ENCODE data around the gene KRTAP1-4. TPM values are rescaled to one million over a fixed set of nuclear protein-coding genes. Genes with fewer than 3 reads are reported as not detected.
"Not testable (repeated sequence)": the region's sequence is repeated elsewhere in the genome, so short reads cannot be mapped to it uniquely, and the experiment has no call there.

Gene KRTAP1-4
- total RNA-seq, 5 donors from 2014 or later (not counting 1 experiment from before 2014, with no cell fraction given): not detected

- Mint-ChIP-seq H3K4me3 (no peak overlapping the region), H3K27ac (no peak overlapping the region), H3K27me3 (peaks cover 11 to 50% of the 10 kb centered on the region in 2 donors), H3K4me1 (no peaks in the 10 kb centered on the region), H3K9me3 (peaks cover 0 to 2% (median 0%) of the 10 kb centered on the region in 3 donors), H3K36me3 (no peaks in the 10 kb centered on the region)
- peaks cover 5 to 6% of the 10 kb centered on the region in 2 experiments for H3K27me3 ChIP-seq (replicated peaks in 1 of 2; ENCODE audit: control insufficient read depth in 2 of 2, extremely low read depth in 1 of 2, insufficient read depth in 2 of 2, low read length in 1 of 2)
- ChIA-PET POLR2A (no interaction called here), CTCF (interaction anchor here in 1 of 2 donors (0.6 kb wide), 1 partner anchor 141 kb away, joined by 4 read pairs; no protein-coding TSS in a partner anchor)
- DNase-seq (no peak), ATAC-seq (replicated peaks in 1 of 4) (no peak)
- no peak overlapping the region for H3K27ac ChIP-seq (ENCODE audit: low read length)
- H3K36me3 ChIP-seq (ENCODE audit: control insufficient read depth in 2 of 2, extremely low read depth in 1 of 2, insufficient read depth in 1 of 2, low read length in 1 of 2): no peaks in the 10 kb centered on the region
- no peaks in the 10 kb centered on the region for H3K9me3 ChIP-seq
- H3K4me1 ChIP-seq (ENCODE audit: control insufficient read depth in 1 of 2, extremely low read depth in 1 of 2, insufficient read depth in 2 of 2, low read length in 2 of 2): no peaks in the 10 kb centered on the region
- no peak overlapping the region for H3K4me3 ChIP-seq (ENCODE audit: control insufficient read depth in 1 of 2, extremely low read depth in 1 of 2, low read length in 1 of 2)
Measured at GRCh38 chr17:41052566-41052965, 22.6 kb upstream of the KRTAP1-4 start.

- ATAC-seq (replicated peaks in 1 of 4): no peak
- Histone ChIP-seq H3K27ac (ENCODE audit: low read length) (no peak overlapping the region), H3K4me3 (ENCODE audit: control insufficient read depth in 1 of 2, extremely low read depth in 1 of 2, low read length in 1 of 2) (no peak overlapping the region), H3K4me1 (ENCODE audit: control insufficient read depth in 1 of 2, extremely low read depth in 1 of 2, insufficient read depth in 2 of 2, low read length in 2 of 2) (no peaks in the 10 kb centered on the region), H3K9me3 (no peaks in the 10 kb centered on the region), H3K36me3 (ENCODE audit: control insufficient read depth in 2 of 2, extremely low read depth in 1 of 2, insufficient read depth in 1 of 2, low read length in 1 of 2) (no peaks in the 10 kb centered on the region), H3K27me3 (replicated peaks in 1 of 2; ENCODE audit: control insufficient read depth in 2 of 2, extremely low read depth in 1 of 2, insufficient read depth in 2 of 2, low read length in 1 of 2) (peaks cover 2 to 8% of the 10 kb centered on the region in 2 experiments)
- Mint-ChIP-seq H3K9me3 (no peaks in the 10 kb centered on the region), H3K36me3 (no peaks in the 10 kb centered on the region), H3K4me3 (no peak overlapping the region), H3K27ac (no peak overlapping the region), H3K27me3 (peaks cover 17 to 44% of the 10 kb centered on the region in 2 donors), H3K4me1 (peaks cover 0 to 1% (median 0%) of the 10 kb centered on the region in 3 donors)
- POLR2A ChIA-PET: no interaction called here
- no peak for DNase-seq
- CTCF ChIA-PET: no interaction called here
- WGBS (ENCODE audit: insufficient coverage): 31% methylated on average over 2 of the region's 2 CpGs
Measured at GRCh38 chr17:41049110-41049509, 19.1 kb upstream of the KRTAP1-4 start.

- peaks cover 0 to 4% (median 2%) of the 10 kb centered on the region in 3 donors for H3K9me3 Mint-ChIP-seq
- H3K27me3 ChIP-seq (replicated peaks in 1 of 2; ENCODE audit: control insufficient read depth in 2 of 2, extremely low read depth in 1 of 2, insufficient read depth in 2 of 2, low read length in 1 of 2): peaks cover 2 to 8% of the 10 kb centered on the region in 2 experiments
- ChIA-PET CTCF (no interaction called here), POLR2A (no interaction called here)
- H3K36me3 Mint-ChIP-seq: no peaks in the 10 kb centered on the region
- WGBS (ENCODE audit: insufficient coverage): 89% methylated on average over 5 of the region's 7 CpGs
- peaks cover 17 to 44% of the 10 kb centered on the region in 2 donors for H3K27me3 Mint-ChIP-seq
- H3K27ac Mint-ChIP-seq: no peak overlapping the region
- H3K9me3 ChIP-seq: no peaks in the 10 kb centered on the region
- H3K27ac ChIP-seq (ENCODE audit: low read length): no peak overlapping the region
- DNase-seq (no peak), ATAC-seq (replicated peaks in 1 of 4) (no peak)
- H3K36me3 ChIP-seq (ENCODE audit: control insufficient read depth in 2 of 2, extremely low read depth in 1 of 2, insufficient read depth in 1 of 2, low read length in 1 of 2): no peaks in the 10 kb centered on the region
- H3K4me1 ChIP-seq (ENCODE audit: control insufficient read depth in 1 of 2, extremely low read depth in 1 of 2, insufficient read depth in 2 of 2, low read length in 2 of 2): no peaks in the 10 kb centered on the region
- no peak overlapping the region for H3K4me3 ChIP-seq (ENCODE audit: control insufficient read depth in 1 of 2, extremely low read depth in 1 of 2, low read length in 1 of 2)
- no peak overlapping the region for H3K4me3 Mint-ChIP-seq
- H3K4me1 Mint-ChIP-seq: peaks cover 0 to 2% (median 0%) of the 10 kb centered on the region in 3 donors
Measured at GRCh38 chr17:41048441-41048840, 18.4 kb upstream of the KRTAP1-4 start.

GRCh38 chr17:41046735-41047465, 16.9 kb upstream of the KRTAP1-4 start, which contains the start of gene KRTAP2-1:
TSS of gene KRTAP2-1 (minus strand) at chr17:41047316. CDS start at chr17:41047267, 49 bp downstream.
- H3K36me3 Mint-ChIP-seq; H3K4me3 Mint-ChIP-seq; CTCF ChIA-PET; H3K4me3 ChIP-seq (ENCODE audit: control insufficient read depth in 1 of 2, extremely low read depth in 1 of 2, low read length in 1 of 2); DNase-seq; H3K4me1 Mint-ChIP-seq; H3K27me3 ChIP-seq (replicated peaks in 1 of 2; ENCODE audit: control insufficient read depth in 2 of 2, extremely low read depth in 1 of 2, insufficient read depth in 2 of 2, low read length in 1 of 2); POLR2A ChIA-PET; H3K27ac ChIP-seq (ENCODE audit: low read length); H3K36me3 ChIP-seq (ENCODE audit: control insufficient read depth in 2 of 2, extremely low read depth in 1 of 2, insufficient read depth in 1 of 2, low read length in 1 of 2); ATAC-seq (replicated peaks in 1 of 4); H3K4me1 ChIP-seq (ENCODE audit: control insufficient read depth in 1 of 2, extremely low read depth in 1 of 2, insufficient read depth in 2 of 2, low read length in 2 of 2); H3K27ac Mint-ChIP-seq; H3K9me3 Mint-ChIP-seq; H3K9me3 ChIP-seq: not testable (repeated sequence)
- peaks cover 23 to 45% of the 10 kb centered on the region in 2 donors for H3K27me3 Mint-ChIP-seq
- 73% methylated on average over 5 of the region's 33 CpGs for WGBS (ENCODE audit: insufficient coverage)

- Mint-ChIP-seq H3K4me3 (no peak overlapping the region), H3K27me3 (peaks cover 27 to 31% of the 10 kb centered on the region in 2 donors), H3K4me1 (peaks cover 0 to 2% (median 0%) of the 10 kb centered on the region in 3 donors), H3K27ac (no peak overlapping the region), H3K36me3 (no peaks in the 10 kb centered on the region), H3K9me3 (peaks cover 0 to 10% (median 5%) of the 10 kb centered on the region in 3 donors)
- ATAC-seq (replicated peaks in 1 of 4) (no peak), DNase-seq (no peak)
- WGBS (ENCODE audit: insufficient coverage): no CpG with 5 or more reads among the region's 1 CpG
- Histone ChIP-seq H3K27ac (ENCODE audit: low read length) (no peak overlapping the region), H3K9me3 (peaks cover 4% of the 10 kb centered on the region), H3K4me3 (ENCODE audit: control insufficient read depth in 1 of 2, extremely low read depth in 1 of 2, low read length in 1 of 2) (no peak overlapping the region), H3K36me3 (ENCODE audit: control insufficient read depth in 2 of 2, extremely low read depth in 1 of 2, insufficient read depth in 1 of 2, low read length in 1 of 2) (no peaks in the 10 kb centered on the region), H3K4me1 (ENCODE audit: control insufficient read depth in 1 of 2, extremely low read depth in 1 of 2, insufficient read depth in 2 of 2, low read length in 2 of 2) (no peaks in the 10 kb centered on the region), H3K27me3 (replicated peaks in 1 of 2; ENCODE audit: control insufficient read depth in 2 of 2, extremely low read depth in 1 of 2, insufficient read depth in 2 of 2, low read length in 1 of 2) (peaks cover 0 to 7% of the 10 kb centered on the region in 2 experiments)
- ChIA-PET CTCF (no interaction called here), POLR2A (interaction anchor here in 1 of 2 donors (0.6 kb wide), 1 partner anchor 165 kb away, joined by 3 read pairs; no protein-coding TSS in a partner anchor)
Measured at GRCh38 chr17:41042953-41043352, 13.0 kb upstream of the KRTAP1-4 start.

GRCh38 chr17:41040783-41041571, 11.0 kb upstream of the KRTAP1-4 start, which contains the start of gene KRTAP1-1:
TSS of gene KRTAP1-1 (minus strand) at chr17:41041450. CDS start at chr17:41041397, 53 bp downstream.
- 89% methylated on average over 10 of the region's 14 CpGs for WGBS (ENCODE audit: insufficient coverage)
- H3K27ac Mint-ChIP-seq; DNase-seq; H3K9me3 ChIP-seq; H3K27me3 ChIP-seq (replicated peaks in 1 of 2; ENCODE audit: control insufficient read depth in 2 of 2, extremely low read depth in 1 of 2, insufficient read depth in 2 of 2, low read length in 1 of 2); H3K36me3 ChIP-seq (ENCODE audit: control insufficient read depth in 2 of 2, extremely low read depth in 1 of 2, insufficient read depth in 1 of 2, low read length in 1 of 2); ATAC-seq (replicated peaks in 1 of 4); H3K4me1 Mint-ChIP-seq; H3K27ac ChIP-seq (ENCODE audit: low read length); H3K9me3 Mint-ChIP-seq; H3K4me3 ChIP-seq (ENCODE audit: control insufficient read depth in 1 of 2, extremely low read depth in 1 of 2, low read length in 1 of 2); H3K36me3 Mint-ChIP-seq; H3K4me1 ChIP-seq (ENCODE audit: control insufficient read depth in 1 of 2, extremely low read depth in 1 of 2, insufficient read depth in 2 of 2, low read length in 2 of 2); H3K4me3 Mint-ChIP-seq; POLR2A ChIA-PET; CTCF ChIA-PET: not testable (repeated sequence)
- peaks cover 22 to 23% of the 10 kb centered on the region in 2 donors for H3K27me3 Mint-ChIP-seq
